Smooth muscle cell (in vitro differentiated cells): ENCODE results near the gene WNT3. TPM values are rescaled to one million over a fixed set of nuclear protein-coding genes. Genes with fewer than 3 reads are reported as not detected.

Experiments
- DNase-seq: peaks from one replicate; lab custom pipeline; 2025; ENCODE audit not compliant: unreplicated experiment; lab: John Stamatoyannopoulos, UW
- H2AFZ ChIP-seq: fragments of 200-600 bp; sonication (generic); 2 replicates; pipeline ENCODE4 v1.6.0; 2016; ENCODE audit warnings: antibody characterized with exemption, low read depth, mild to moderate bottlenecking
- H3F3A ChIP-seq: fragments of 200-600 bp; sonication (generic); 2 replicates; pipeline ENCODE4 v1.6.0; 2017; ENCODE audit warnings: antibody characterized with exemption, low read depth
- H3K27ac ChIP-seq: fragments of 200-600 bp; sonication (generic); 2 replicates; pipeline ENCODE4 v1.5.1; 2016; ENCODE audit warnings: low read depth, mild to moderate bottlenecking
- H3K27me3 ChIP-seq: fragments of 200-600 bp; sonication (generic); 2 replicates; pipeline ENCODE4 v1.6.1; 2016; ENCODE audit warnings: low read depth, mild to moderate bottlenecking
- H3K36me3 ChIP-seq: fragments of 200-600 bp; sonication (generic); 2 replicates; pipeline ENCODE4 v1.5.1; 2016; ENCODE audit warnings: low read depth
- H3K4me1 ChIP-seq: fragments of 200-600 bp; sonication (generic); 2 replicates; pipeline ENCODE4 v1.5.1; 2016; ENCODE audit warnings: low read depth
- H3K4me2 ChIP-seq: fragments of 200-600 bp; sonication (generic); 2 replicates; pipeline ENCODE4 v1.6.0; 2016; ENCODE audit warnings: mild to moderate bottlenecking
- H3K4me3 ChIP-seq: fragments of 200-600 bp; sonication (generic); 2 replicates; pipeline ENCODE4 v1.5.1; 2016; ENCODE audit warnings: mild to moderate bottlenecking
- H3K79me2 ChIP-seq: fragments of 200-600 bp; sonication (generic); 2 replicates; pipeline ENCODE4 v1.6.0; 2016; ENCODE audit warnings: low read depth, mild to moderate bottlenecking
- H3K9ac ChIP-seq: fragments of 200-600 bp; sonication (generic); 2 replicates; pipeline ENCODE4 v1.6.0; 2016; ENCODE audit warnings: low read depth
- H3K9me3 ChIP-seq: fragments of 200-600 bp; sonication (generic); replicated peaks from 2 replicates; pipeline ENCODE4 v1.5.1; 2016; ENCODE audit warnings: low read depth
- H4K20me1 ChIP-seq: fragments of 200-600 bp; sonication (generic); 2 replicates; pipeline ENCODE4 v1.6.0; 2016; ENCODE audit warnings: low read depth
- WGBS: methylation state at CpG from one replicate; pipeline ENCODE4 v1.1.7; 2016; ENCODE audit warnings: low lambda C conversion rate; 5-methylcytosine and 5-hydroxymethylcytosine counted together
- polyA plus RNA-seq: library from polyadenylated mRNA; unstranded; fragments of >200 nt; fragmentation: Nextera tagmentation; extraction: Ambion mirVana; gene quantifications from 2 replicates; pipeline ENCODE4 v1.2.1, GENCODE V29; 2016
- total RNA-seq: library from RNA; depleted of rRNA; stranded (reverse); fragments of >200 nt; gene quantifications from 2 replicates; pipeline ENCODE4 v1.2.3, GENCODE V29; 2014
- TF ChIP-seq, protein P1 (sequence below): fragments of 200-600 bp; sonication (generic); IDR thresholded peaks from 2 replicates; pipeline ENCODE4 v1.5.1; 2017; ENCODE audit warnings: borderline replicate concordance, mild to moderate bottlenecking, antibody characterized with exemption; ENCODE audit not compliant: insufficient read depth, poor library complexity, severe bottlenecking

Gene WNT3
- total and polyA plus RNA-seq, 2 experiments from 2014 or later: 2.9 to 6.2 TPM

DNA sequence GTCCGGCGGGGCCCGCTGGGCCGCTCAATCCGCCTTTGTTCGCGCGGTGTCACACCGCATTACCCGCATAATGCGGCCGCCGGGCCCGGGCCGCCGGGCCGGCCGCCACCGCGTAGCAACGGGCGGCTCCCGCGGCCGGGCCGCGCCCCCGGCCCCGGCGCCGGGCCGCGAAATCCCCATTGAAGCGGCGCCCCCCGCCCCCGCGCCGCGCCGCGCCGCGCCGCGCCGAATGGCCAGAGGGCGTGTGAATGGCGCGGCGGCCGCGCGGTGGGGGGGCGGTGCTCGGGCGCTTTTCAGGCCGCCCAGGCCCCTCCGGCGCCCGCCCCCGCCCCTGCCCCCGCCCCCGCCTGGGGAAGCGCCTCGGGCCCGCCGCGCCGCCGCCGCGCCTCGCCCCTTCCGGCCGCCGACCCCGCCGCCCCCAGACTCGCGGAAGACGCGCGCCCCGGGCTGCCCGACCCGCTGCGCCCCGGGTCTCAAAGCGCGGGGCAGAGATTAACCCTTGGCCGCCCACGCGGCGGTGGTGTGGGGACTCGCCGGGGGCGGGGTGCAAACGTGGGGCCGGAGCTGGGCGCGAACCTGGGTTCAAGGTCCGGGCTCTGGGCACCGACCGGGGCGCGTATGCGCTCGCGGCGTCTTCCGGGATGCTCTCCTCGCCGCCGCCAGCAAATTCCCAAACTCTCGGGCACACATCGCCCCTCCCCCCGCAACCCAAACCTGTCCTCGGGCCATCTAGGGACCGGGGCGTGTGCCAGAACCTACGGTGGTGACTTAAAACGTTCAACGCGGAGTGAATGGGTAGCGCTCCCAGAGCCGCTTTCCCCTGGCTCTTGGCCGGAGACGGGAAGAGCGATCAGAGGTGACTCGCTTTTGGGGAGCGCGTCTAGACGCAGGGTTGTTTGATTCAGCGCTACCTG lies 46.7 kb downstream of the WNT3 start:
- peaks cover 9% of the 10 kb centered on the region for H3K4me1 ChIP-seq
- H3K4me2 ChIP-seq: peak overlapping the region; percentile 91
- H3K27me3 ChIP-seq: no peaks in the 10 kb centered on the region
- H3K4me3 ChIP-seq: peak overlapping the region; percentile 61
- H2AFZ ChIP-seq: peak overlapping the region; percentile 55
- H3K9me3 ChIP-seq: no peaks in the 10 kb centered on the region
- H3K79me2 ChIP-seq: no peaks in the 10 kb centered on the region
- H3K27ac ChIP-seq: no peak overlapping the region
- H3K36me3 ChIP-seq: no peaks in the 10 kb centered on the region
- H3F3A ChIP-seq: peaks cover 12% of the 10 kb centered on the region
- H4K20me1 ChIP-seq: no peaks in the 10 kb centered on the region
- H3K9ac ChIP-seq: no peak overlapping the region
- TF ChIP-seq, protein P1, sequence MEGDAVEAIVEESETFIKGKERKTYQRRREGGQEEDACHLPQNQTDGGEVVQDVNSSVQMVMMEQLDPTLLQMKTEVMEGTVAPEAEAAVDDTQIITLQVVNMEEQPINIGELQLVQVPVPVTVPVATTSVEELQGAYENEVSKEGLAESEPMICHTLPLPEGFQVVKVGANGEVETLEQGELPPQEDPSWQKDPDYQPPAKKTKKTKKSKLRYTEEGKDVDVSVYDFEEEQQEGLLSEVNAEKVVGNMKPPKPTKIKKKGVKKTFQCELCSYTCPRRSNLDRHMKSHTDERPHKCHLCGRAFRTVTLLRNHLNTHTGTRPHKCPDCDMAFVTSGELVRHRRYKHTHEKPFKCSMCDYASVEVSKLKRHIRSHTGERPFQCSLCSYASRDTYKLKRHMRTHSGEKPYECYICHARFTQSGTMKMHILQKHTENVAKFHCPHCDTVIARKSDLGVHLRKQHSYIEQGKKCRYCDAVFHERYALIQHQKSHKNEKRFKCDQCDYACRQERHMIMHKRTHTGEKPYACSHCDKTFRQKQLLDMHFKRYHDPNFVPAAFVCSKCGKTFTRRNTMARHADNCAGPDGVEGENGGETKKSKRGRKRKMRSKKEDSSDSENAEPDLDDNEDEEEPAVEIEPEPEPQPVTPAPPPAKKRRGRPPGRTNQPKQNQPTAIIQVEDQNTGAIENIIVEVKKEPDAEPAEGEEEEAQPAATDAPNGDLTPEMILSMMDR: no peak
- 4% methylated on average over 48 of the region's 135 CpGs for WGBS
- no peak for DNase-seq

- H3K36me3 ChIP-seq: no peaks in the 10 kb centered on the region
- peaks cover 12% of the 10 kb centered on the region for H3F3A ChIP-seq
- H3K4me2 ChIP-seq: peak overlapping the region; percentile 91
- H3K9me3 ChIP-seq: no peaks in the 10 kb centered on the region
- peak overlapping the region; percentile 79 for H2AFZ ChIP-seq
- 9% methylated on average over 31 of the region's 73 CpGs for WGBS
- no peak for DNase-seq
- H3K27ac ChIP-seq: no peak overlapping the region
- no peaks in the 10 kb centered on the region for H3K27me3 ChIP-seq
- H3K4me1 ChIP-seq: peaks cover 9% of the 10 kb centered on the region
- TF ChIP-seq, protein P1: no peak
- H3K4me3 ChIP-seq: peak overlapping the region; percentile 61
- no peaks in the 10 kb centered on the region for H4K20me1 ChIP-seq
- no peaks in the 10 kb centered on the region for H3K79me2 ChIP-seq
- H3K9ac ChIP-seq: peak overlapping the region; percentile 71
These were observed 47.5 kb downstream of the WNT3 start for GRCh38 chr17:46770818-46771560.

DNA sequence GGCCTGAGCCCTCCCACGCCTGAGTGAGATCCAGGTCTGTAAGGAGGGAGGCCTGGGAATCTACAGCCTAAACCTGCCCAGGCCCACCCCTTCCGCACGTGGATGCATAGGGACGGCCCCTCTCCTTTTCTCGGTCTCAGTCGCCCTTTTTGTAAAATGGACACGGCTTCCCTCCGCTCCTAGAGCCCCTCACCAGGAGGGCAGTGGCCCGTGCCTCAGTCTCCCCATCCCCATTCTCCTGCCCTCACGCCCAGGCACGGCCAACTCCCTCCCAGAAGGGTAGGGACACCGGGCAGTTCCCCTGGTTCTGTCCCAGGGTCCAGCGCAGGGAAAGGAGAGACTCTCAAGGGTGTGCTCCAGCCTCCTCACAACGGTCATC lies 48.1 kb downstream of the WNT3 start:
- TF ChIP-seq, protein P1: no peak
- Histone ChIP-seq H3K4me2 (peak overlapping the region; percentile 91), H3K36me3 (no peaks in the 10 kb centered on the region), H3K4me1 (peaks cover 9% of the 10 kb centered on the region), H4K20me1 (no peaks in the 10 kb centered on the region), H3K27ac (no peak overlapping the region), H3K9me3 (no peaks in the 10 kb centered on the region), H3K27me3 (no peaks in the 10 kb centered on the region), H3K4me3 (peak overlapping the region; percentile 61), H2AFZ (no peak overlapping the region), H3F3A (peaks cover 12% of the 10 kb centered on the region), H3K79me2 (no peaks in the 10 kb centered on the region), H3K9ac (no peak overlapping the region)
- WGBS: 81% methylated on average over 14 of the region's 14 CpGs
- DNase-seq: no peak
